Central memory CD8-positive, alpha-beta T cell (primary cell): ENCODE data around the gene NLRP1.

Source experiments
- ATAC-seq: fragments of 150-1000 bp; cut with Tn5 transposase; replicated peaks from 2 replicates; pipeline ENCODE4 v1.10.0; 2022; ENCODE audit warnings: mild to moderate bottlenecking, moderate FRiP score, moderate number of reproducible peaks; ENCODE audit not compliant: poor library complexity, severe bottlenecking; ENCODE audit errors: extremely low read depth
- DNase-seq, 2 donors: peaks; one replicate each; pipeline ENCODE4 v3.0.0; 2021; ENCODE audit warnings: low spot score in 2 of 2
- H3K27ac Mint-ChIP-seq: one replicate; pipeline ENCODE4 v1.8.0; 2022; ENCODE audit warnings: low read depth, mild to moderate bottlenecking, moderate library complexity, mixed read lengths
- H3K27me3 Mint-ChIP-seq: one replicate; pipeline ENCODE4 v1.8.0; 2022; ENCODE audit warnings: mixed read lengths
- H3K36me3 Mint-ChIP-seq: one replicate; pipeline ENCODE4 v1.8.0; 2022; ENCODE audit warnings: mild to moderate bottlenecking, moderate library complexity, mixed read lengths; ENCODE audit not compliant: insufficient read depth
- H3K4me1 Mint-ChIP-seq: one replicate; pipeline ENCODE4 v1.8.0; 2022; ENCODE audit warnings: mixed read lengths
- H3K4me3 Mint-ChIP-seq: one replicate; pipeline ENCODE4 v1.8.0; 2022; ENCODE audit warnings: mild to moderate bottlenecking, moderate library complexity, mixed read lengths
- H3K9me3 Mint-ChIP-seq: one replicate; pipeline ENCODE4 v1.8.0; 2022; ENCODE audit warnings: mixed read lengths

NLRP1 gene

DNA sequence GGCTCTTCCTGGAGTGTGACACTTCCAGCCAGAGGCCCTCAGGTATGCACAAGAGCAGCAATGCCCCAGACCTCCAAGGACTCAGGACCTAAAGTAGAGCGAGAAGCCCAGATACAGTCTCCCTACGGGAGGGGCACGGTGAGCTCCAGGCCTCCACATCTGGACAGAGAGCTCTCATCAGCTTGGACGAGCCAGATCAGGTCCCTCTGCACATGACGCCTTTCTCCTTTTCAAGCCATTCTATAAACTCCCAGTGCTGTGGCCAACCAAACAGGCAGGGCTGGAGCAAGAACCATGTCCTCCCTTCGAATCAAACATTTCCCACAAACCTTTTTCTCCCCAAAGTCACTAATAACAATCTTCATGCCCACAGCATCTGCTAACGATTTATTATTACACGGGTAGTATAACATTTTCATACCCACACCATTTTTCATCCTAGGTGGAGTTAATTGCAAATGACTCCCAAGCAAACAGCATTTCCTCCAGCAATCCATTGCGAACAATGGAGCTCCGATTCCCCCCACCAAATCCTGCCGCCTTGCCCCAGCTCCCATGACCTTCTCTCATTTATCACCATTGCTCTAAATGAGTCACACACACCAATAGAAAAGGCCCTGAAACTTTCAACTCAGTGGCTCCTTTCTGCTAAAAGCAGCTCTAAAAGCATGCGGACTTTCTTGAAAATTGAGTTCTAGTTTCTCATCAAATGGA lies 24.2 kb upstream of the NLRP1 start:
- H3K4me1 Mint-ChIP-seq, result no peaks in the 10 kb centered on the region
- DNase-seq (no peak), ATAC-seq (no peak)
- H3K36me3 Mint-ChIP-seq, result no peaks in the 10 kb centered on the region
- peaks cover 49% of the 10 kb centered on the region for H3K27me3 Mint-ChIP-seq
- no peak overlapping the region for H3K27ac Mint-ChIP-seq
- no peaks in the 10 kb centered on the region for H3K9me3 Mint-ChIP-seq
- H3K4me3 Mint-ChIP-seq, result no peak overlapping the region

GRCh38 chr17:5607946-5608345 lies 23.6 kb upstream of the NLRP1 start:
- H3K27ac Mint-ChIP-seq, result no peak overlapping the region
- DNase-seq (no peak), ATAC-seq (no peak)
- H3K36me3 Mint-ChIP-seq, result no peaks in the 10 kb centered on the region
- no peaks in the 10 kb centered on the region for H3K4me1 Mint-ChIP-seq
- H3K27me3 Mint-ChIP-seq, result peaks cover 55% of the 10 kb centered on the region
- no peaks in the 10 kb centered on the region for H3K9me3 Mint-ChIP-seq
- no peak overlapping the region for H3K4me3 Mint-ChIP-seq

- Mint-ChIP-seq H3K4me3 (no peak overlapping the region), H3K9me3 (no peaks in the 10 kb centered on the region), H3K36me3 (no peaks in the 10 kb centered on the region), H3K27me3 (peaks cover 80% of the 10 kb centered on the region), H3K4me1 (no peaks in the 10 kb centered on the region), H3K27ac (no peak overlapping the region)
- DNase-seq, result no peak
- ATAC-seq, result no peak
Observed at GRCh38 chr17:5605452-5605851, 21.1 kb upstream of the NLRP1 start.

GRCh38 chr17:5600041-5600440 lies 15.7 kb upstream of the NLRP1 start:
- no peaks in the 10 kb centered on the region for H3K9me3 Mint-ChIP-seq
- H3K4me3 Mint-ChIP-seq, result no peak overlapping the region
- H3K27ac Mint-ChIP-seq, result no peak overlapping the region
- DNase-seq (no peak), ATAC-seq (no peak)
- peaks cover 88% of the 10 kb centered on the region for H3K27me3 Mint-ChIP-seq
- H3K4me1 Mint-ChIP-seq, result no peaks in the 10 kb centered on the region
- H3K36me3 Mint-ChIP-seq, result no peaks in the 10 kb centered on the region

- Mint-ChIP-seq H3K27ac (no peak overlapping the region), H3K9me3 (no peaks in the 10 kb centered on the region), H3K4me3 (no peak overlapping the region), H3K4me1 (no peaks in the 10 kb centered on the region), H3K27me3 (peaks cover 89% of the 10 kb centered on the region), H3K36me3 (no peaks in the 10 kb centered on the region)
- DNase-seq, result no peak
- no peak for ATAC-seq
Observed at GRCh38 chr17:5598457-5598856, 14.1 kb upstream of the NLRP1 start.

DNA sequence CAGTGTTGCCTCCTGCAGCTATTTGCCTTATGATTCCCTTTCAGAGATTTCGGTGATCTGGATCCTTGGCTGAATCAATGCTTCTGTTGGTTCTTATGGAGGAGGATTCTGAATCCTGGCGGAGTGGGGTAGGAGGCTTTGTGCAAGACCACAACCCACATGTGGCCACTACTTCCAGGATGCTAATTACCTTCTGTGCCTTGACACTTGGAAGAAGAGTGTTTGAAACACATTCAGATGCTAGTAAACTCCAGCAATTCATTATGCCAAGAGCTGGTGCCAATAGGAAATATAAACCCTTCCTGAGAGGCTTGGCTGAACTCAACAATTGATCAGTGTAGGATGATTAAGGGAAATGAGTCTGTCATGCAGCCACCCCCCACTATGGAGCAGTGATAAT lies 12.1 kb upstream of the NLRP1 start:
- DNase-seq (no peak), ATAC-seq (no peak)
- H3K36me3 Mint-ChIP-seq, result no peaks in the 10 kb centered on the region
- H3K27me3 Mint-ChIP-seq, result peaks cover 72% of the 10 kb centered on the region
- H3K4me3 Mint-ChIP-seq, result no peak overlapping the region
- H3K9me3 Mint-ChIP-seq, result no peaks in the 10 kb centered on the region
- no peaks in the 10 kb centered on the region for H3K4me1 Mint-ChIP-seq
- H3K27ac Mint-ChIP-seq, result no peak overlapping the region

DNA sequence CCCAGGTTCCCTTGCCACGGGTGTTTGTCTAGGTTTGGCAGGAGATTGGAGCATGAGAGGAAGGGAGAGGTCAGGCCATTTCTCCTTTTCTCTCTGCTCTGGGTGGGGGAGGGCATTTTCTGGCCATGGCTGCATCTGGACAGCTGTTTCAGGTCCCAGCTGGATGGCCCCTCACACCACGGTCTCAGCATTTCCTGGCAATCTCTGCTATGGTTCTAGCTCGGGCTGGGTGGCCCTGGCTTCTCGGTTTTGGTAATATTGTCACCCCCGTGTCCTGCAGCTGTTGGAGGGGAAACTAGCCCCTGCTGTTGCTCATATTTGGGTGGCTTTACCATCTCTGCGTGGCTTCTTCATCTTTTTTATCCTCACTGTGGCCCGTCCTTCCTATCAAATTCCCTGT lies 11.5 kb upstream of the NLRP1 start:
- Mint-ChIP-seq H3K36me3 (no peaks in the 10 kb centered on the region), H3K9me3 (no peaks in the 10 kb centered on the region), H3K4me1 (no peaks in the 10 kb centered on the region), H3K27ac (no peak overlapping the region), H3K4me3 (no peak overlapping the region), H3K27me3 (peaks cover 66% of the 10 kb centered on the region)
- DNase-seq (no peak), ATAC-seq (no peak)

- DNase-seq (no peak), ATAC-seq (no peak)
- Mint-ChIP-seq H3K4me1 (peaks cover 3% of the 10 kb centered on the region), H3K4me3 (no peak overlapping the region), H3K36me3 (no peaks in the 10 kb centered on the region), H3K27ac (no peak overlapping the region), H3K27me3 (peaks cover 38% of the 10 kb centered on the region), H3K9me3 (no peaks in the 10 kb centered on the region)
Observed at GRCh38 chr17:5592382-5592781, 8.1 kb upstream of the NLRP1 start.

GRCh38 chr17:5591966-5592365 lies 7.7 kb upstream of the NLRP1 start:
- Mint-ChIP-seq H3K36me3 (peaks cover 3% of the 10 kb centered on the region), H3K4me1 (peaks cover 8% of the 10 kb centered on the region), H3K9me3 (no peaks in the 10 kb centered on the region), H3K27me3 (peaks cover 33% of the 10 kb centered on the region), H3K4me3 (no peak overlapping the region), H3K27ac (no peak overlapping the region)
- DNase-seq (no peak), ATAC-seq (no peak)

DNA sequence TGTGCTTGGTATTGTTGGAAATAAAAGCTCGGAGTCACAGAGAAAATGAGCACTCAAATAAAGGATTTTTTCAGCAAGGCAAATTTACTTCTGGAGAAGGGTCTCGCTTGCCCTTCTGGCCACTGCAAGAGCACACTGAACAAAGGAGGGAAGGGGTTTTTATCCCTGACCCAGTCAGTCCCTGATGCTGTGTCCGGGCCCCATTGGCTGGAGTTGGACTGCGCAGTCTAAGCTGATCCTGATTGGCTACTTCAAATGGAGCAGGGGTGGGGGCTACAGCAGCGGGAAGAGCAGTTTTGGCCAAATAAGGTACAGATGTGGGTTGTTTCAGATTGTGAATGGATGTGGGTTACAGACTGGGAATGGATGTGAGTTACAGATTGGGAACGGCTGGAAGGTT lies 4.3 kb upstream of the NLRP1 start:
- no peaks in the 10 kb centered on the region for H3K9me3 Mint-ChIP-seq
- H3K36me3 Mint-ChIP-seq, result peaks cover 9% of the 10 kb centered on the region
- ATAC-seq (no peak), DNase-seq (no peak)
- H3K27me3 Mint-ChIP-seq, result peaks cover 4% of the 10 kb centered on the region
- H3K4me1 Mint-ChIP-seq, result peaks cover 21% of the 10 kb centered on the region
- no peak overlapping the region for H3K27ac Mint-ChIP-seq
- H3K4me3 Mint-ChIP-seq, result no peak overlapping the region

GRCh38 chr17:5587438-5588032 lies 3.2 kb upstream of the NLRP1 start:
- Mint-ChIP-seq H3K9me3 (no peaks in the 10 kb centered on the region), H3K4me1 (peaks cover 29% of the 10 kb centered on the region), H3K4me3 (peak overlapping the region; percentile 30), H3K36me3 (peaks cover 17% of the 10 kb centered on the region), H3K27me3 (no peaks in the 10 kb centered on the region), H3K27ac (peak overlapping the region; percentile 63)
- ATAC-seq, result no peak
- DNase-seq, result peak in 1 of 2 donors; percentile 55

DNA sequence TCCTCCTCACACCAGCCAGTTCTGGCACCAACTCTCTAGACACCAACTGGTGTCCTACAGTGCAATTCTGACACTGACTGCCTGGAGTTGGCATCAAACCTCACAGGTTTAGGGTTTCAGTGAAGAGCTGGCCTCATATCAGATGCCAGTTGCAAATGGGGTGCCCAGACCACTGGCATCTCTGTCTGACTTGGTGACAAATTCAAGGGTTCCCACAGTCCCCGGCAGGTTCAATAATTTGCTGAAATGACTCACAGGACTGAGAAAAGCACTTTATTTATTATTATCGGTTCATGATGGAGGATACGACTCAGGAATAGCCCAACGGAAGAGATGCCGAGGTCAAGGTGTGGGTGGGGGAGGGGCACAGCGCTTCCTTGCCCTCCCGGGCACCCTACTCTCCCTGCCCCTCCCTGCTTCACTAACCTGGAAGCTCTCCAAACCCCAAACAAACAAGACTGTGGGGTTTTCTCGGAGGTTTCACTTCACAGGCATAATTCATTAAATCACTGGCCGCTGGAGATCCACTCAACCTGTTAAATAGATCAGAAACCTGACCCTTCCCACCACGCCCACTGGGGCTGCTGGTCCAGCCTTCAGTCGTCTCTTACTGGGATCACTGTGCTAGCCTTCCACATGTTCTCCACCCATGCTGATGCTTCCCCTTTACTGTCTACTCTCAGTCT lies 1.7 kb upstream of the NLRP1 start:
- Mint-ChIP-seq H3K4me3 (peak overlapping the region; percentile 29), H3K4me1 (peaks cover 44% of the 10 kb centered on the region), H3K27ac (peak overlapping the region; percentile 99), H3K9me3 (no peaks in the 10 kb centered on the region), H3K27me3 (no peaks in the 10 kb centered on the region), H3K36me3 (peaks cover 26% of the 10 kb centered on the region)
- ATAC-seq (no peak), DNase-seq (no peak)

- H3K4me1 Mint-ChIP-seq, result peaks cover 51% of the 10 kb centered on the region
- no peak for ATAC-seq
- no peak for DNase-seq
- peaks cover 30% of the 10 kb centered on the region for H3K36me3 Mint-ChIP-seq
- H3K27ac Mint-ChIP-seq, result peak overlapping the region; percentile 99
- H3K27me3 Mint-ChIP-seq, result no peaks in the 10 kb centered on the region
- H3K9me3 Mint-ChIP-seq, result no peaks in the 10 kb centered on the region
- peak overlapping the region; percentile 96 for H3K4me3 Mint-ChIP-seq
Observed at GRCh38 chr17:5585287-5585794, 1.0 kb upstream of the NLRP1 start.
